ENCODE measurements around the gene GPR89A. TPM values are rescaled to one million over a fixed set of nuclear protein-coding genes. Genes with fewer than 3 reads are reported as not detected.
"Not testable (repeated sequence)": the region's sequence is repeated elsewhere in the genome, so short reads cannot be mapped to it uniquely, and the experiment has no call there.

GPR89A gene
- total RNA-seq, 1 experiment from 2014 or later = 27.2 TPM

DNA sequence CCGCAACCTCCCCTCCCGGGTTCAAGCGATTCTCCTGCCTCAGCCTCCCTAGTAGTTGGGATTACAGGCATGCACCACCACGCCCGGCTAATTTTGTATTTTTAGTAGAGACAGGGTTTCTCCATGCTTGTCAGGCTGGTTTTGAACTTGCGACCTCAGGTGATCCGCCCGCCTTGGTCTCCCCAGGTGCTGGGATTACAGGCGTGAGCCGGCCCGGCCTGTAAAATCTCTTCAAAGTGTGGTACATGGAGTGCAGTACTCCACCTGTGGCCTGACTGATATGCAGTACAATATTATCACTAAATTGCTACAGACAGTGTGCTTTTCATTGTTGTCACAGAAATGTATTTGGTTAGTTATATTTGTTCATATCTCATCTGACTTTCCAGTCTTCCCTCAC is 499 bp upstream of the GPR89A start:
- H3K27ac Mint-ChIP-seq; POLR2A ChIA-PET; H3K9me3 Mint-ChIP-seq; DNase-seq (ENCODE audit: low spot score); H3K4me3 Mint-ChIP-seq; ATAC-seq; H3K36me3 Mint-ChIP-seq; H3K27me3 Mint-ChIP-seq (ENCODE audit: low read depth); CTCF ChIA-PET: not testable (repeated sequence)
- H3K4me1 Mint-ChIP-seq = peaks cover 12% of the 10 kb centered on the region

DNA sequence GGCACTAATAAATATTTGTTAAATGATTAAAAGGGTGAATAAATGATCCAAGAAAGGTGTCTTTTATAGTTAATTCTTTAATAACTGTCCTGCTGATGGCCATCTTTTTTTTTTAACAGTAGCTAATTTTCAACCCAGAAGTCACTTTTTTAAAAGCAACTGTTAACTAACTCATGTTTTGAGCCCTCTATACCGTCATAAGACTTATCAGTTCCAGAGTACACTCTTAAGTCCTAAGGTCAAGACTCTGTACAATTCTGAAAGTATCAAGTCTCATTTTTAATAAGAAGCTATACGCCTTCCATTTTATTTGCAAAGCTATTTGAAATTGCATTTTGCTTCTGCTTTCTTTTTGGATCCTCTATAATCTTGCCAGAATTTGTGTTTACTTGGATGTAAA is 3.0 kb downstream of the GPR89A start:
- ATAC-seq; H3K4me3 Mint-ChIP-seq; CTCF ChIA-PET; H3K36me3 Mint-ChIP-seq; POLR2A ChIA-PET; DNase-seq (ENCODE audit: low spot score); H3K27me3 Mint-ChIP-seq (ENCODE audit: low read depth); H3K9me3 Mint-ChIP-seq; H3K27ac Mint-ChIP-seq; H3K4me1 Mint-ChIP-seq: not testable (repeated sequence)

DNA sequence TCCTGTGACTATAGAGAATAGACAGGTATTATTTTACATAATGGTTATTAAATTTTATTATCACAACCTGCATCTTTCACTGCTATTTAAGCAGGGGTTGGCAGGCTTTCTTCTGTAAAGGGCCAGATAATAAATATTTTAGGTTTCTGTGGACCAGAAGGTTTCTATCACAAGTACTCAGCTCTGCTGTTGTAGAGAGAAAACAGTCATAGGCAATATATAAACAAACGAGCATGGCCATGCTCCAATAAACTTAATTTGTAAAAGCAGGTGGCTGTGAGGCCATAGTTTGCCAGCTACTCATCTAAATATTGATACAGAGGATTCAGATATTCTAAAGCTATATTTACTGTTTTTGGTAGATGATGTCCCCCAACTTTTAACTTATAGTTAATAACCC is 12.3 kb downstream of the GPR89A start:
- H3K4me1 Mint-ChIP-seq; H3K27me3 Mint-ChIP-seq (ENCODE audit: low read depth); H3K27ac Mint-ChIP-seq; POLR2A ChIA-PET; ATAC-seq; DNase-seq (ENCODE audit: low spot score); CTCF ChIA-PET; H3K4me3 Mint-ChIP-seq; H3K36me3 Mint-ChIP-seq; H3K9me3 Mint-ChIP-seq: not testable (repeated sequence)

DNA sequence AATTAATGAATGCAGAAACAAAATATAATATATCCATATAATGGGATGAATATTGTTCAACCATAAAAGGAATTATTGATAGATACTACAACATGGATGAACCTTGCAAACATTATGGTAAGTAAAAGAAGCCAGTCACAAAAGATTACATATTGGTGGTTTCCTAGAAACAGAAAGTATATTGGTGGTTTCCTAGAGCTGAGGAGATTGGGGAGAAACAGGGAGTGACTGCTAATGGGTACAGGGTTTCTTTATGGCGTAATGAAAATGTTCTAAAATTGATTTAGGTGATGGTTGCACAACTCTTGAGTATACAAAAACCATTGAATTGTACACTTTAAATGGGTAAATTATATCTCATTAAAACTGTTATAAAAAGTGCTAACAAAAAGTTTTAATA is 14.4 kb downstream of the GPR89A start:
- DNase-seq (ENCODE audit: low spot score); POLR2A ChIA-PET; H3K27ac Mint-ChIP-seq; H3K4me1 Mint-ChIP-seq; ATAC-seq; H3K36me3 Mint-ChIP-seq; H3K27me3 Mint-ChIP-seq (ENCODE audit: low read depth); CTCF ChIA-PET; H3K9me3 Mint-ChIP-seq; H3K4me3 Mint-ChIP-seq: not testable (repeated sequence)

DNA sequence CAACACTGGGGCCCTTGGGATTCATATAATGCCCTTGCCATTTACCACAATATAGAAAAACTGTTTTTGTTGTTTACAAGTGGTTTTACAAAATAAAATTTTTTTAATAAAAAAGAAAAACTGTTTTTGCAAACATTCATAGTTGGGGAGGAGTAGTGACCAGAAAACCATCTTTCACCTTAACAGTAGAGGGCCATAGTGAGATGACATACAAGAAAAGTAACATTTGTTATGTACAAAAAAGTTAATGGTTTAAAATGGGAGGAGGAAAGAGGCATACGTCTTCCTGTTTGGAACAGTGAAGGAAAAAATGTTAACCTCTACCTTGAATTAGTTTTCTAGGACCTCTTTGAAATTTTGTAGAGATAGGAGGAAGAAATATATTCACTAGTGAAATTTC is 28.4 kb downstream of the GPR89A start:
- H3K4me1 Mint-ChIP-seq; H3K36me3 Mint-ChIP-seq; H3K27ac Mint-ChIP-seq; CTCF ChIA-PET; H3K27me3 Mint-ChIP-seq (ENCODE audit: low read depth); DNase-seq (ENCODE audit: low spot score); H3K9me3 Mint-ChIP-seq; POLR2A ChIA-PET; ATAC-seq; H3K4me3 Mint-ChIP-seq: not testable (repeated sequence)

DNA sequence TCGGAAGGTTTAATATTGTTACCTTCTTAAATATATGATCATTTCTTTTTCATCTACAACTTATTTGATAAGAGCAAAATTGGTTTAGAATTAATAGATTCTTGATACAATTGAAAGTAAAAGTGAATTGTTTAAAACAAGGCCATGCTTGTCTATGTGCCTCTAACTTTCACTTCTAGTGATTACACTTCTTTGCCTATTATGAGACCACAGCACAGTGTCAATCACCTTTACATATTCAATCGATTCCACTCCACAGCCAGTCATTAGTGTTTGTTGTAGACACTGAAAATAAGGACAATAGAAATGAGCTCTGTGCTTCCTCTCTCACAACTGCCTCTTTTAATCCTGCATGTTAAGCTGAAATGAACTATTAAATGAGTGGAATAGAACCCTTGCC is 34.1 kb downstream of the GPR89A start:
- POLR2A ChIA-PET; H3K36me3 Mint-ChIP-seq; CTCF ChIA-PET; H3K27ac Mint-ChIP-seq; ATAC-seq; H3K9me3 Mint-ChIP-seq; H3K4me1 Mint-ChIP-seq; H3K27me3 Mint-ChIP-seq (ENCODE audit: low read depth); DNase-seq (ENCODE audit: low spot score); H3K4me3 Mint-ChIP-seq: not testable (repeated sequence)

DNA sequence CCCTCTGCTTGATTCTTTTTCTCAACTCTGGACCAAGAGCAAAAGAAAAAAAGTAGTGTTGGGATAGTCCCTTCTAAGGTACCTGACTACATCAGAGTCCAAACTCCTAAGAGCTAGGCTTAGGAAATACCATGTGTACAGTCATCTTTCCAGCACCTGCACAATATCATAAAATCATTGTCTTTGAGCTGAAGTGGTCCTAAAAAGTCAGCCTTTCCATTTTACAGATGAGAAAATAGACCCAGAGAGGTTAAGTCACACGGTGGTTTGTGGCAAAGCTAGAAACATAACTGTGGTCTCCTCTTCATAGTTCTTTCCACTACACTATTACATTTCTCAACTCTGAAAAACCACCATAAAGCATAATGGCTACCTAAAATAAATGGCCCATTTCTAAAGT is 36.2 kb downstream of the GPR89A start:
- H3K27me3 Mint-ChIP-seq (ENCODE audit: low read depth); H3K36me3 Mint-ChIP-seq; H3K4me1 Mint-ChIP-seq; H3K27ac Mint-ChIP-seq; H3K4me3 Mint-ChIP-seq; POLR2A ChIA-PET; H3K9me3 Mint-ChIP-seq; DNase-seq (ENCODE audit: low spot score); ATAC-seq; CTCF ChIA-PET: not testable (repeated sequence)

DNA sequence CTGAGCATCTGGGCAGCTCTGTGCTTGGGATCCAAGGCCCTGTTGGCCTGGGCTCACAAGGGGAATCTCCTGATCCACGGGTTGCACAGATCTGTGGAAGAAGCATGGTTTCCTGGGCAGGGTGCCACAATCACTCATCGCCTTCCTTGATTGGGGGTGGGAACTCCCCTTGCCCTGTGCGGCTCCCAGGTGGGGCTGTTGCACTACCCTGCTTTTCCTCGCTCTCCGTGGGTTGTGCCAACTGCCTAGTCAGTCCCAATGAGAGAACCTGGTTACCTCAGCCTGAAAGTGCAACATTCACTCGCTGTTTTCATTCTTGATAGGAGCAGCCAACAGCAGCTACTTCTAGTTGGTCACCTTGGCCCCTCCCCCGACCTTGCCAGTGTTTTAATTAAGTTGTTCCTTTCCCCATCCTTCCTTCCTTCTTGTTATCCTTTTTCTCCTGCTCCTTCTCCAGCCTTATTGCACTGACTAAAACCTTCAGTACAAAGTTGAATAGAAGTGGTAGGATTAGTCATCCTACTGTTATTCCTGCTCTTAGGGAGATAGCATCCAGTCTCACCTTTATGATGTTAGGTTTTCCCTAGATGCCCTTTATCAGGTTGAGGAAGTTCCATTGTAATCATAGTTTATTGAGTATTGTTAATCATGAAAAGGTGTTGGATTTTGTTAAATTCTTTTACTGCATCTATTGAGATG is 48.6 kb downstream of the GPR89A start:
- H3K36me3 Mint-ChIP-seq; ATAC-seq; H3K27ac Mint-ChIP-seq; POLR2A ChIA-PET; H3K9me3 Mint-ChIP-seq; H3K27me3 Mint-ChIP-seq (ENCODE audit: low read depth); H3K4me1 Mint-ChIP-seq; H3K4me3 Mint-ChIP-seq; CTCF ChIA-PET; DNase-seq (ENCODE audit: low spot score): not testable (repeated sequence)

DNA sequence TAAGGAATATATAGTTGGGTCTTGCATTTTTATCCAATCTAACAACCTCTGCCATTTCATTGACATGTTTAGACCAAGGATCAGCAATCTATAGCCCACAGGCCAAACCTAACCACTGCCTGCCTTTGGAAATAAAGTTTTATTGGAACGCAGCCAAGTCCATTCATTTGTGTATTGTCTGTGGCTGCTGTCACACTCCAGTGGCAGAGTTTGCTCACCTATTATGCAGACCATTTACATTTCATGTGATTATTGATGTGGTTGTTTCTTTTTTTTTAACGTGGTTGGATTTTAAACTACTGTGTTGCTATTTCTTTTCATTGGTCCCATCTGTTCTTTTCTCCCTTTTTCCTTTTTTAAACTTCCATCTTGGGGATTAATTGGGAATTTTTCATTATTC is 54.7 kb downstream of the GPR89A start:
- H3K27me3 Mint-ChIP-seq (ENCODE audit: low read depth); H3K27ac Mint-ChIP-seq; DNase-seq (ENCODE audit: low spot score); H3K36me3 Mint-ChIP-seq; H3K4me3 Mint-ChIP-seq; H3K4me1 Mint-ChIP-seq; CTCF ChIA-PET; POLR2A ChIA-PET; ATAC-seq; H3K9me3 Mint-ChIP-seq: not testable (repeated sequence)

DNA sequence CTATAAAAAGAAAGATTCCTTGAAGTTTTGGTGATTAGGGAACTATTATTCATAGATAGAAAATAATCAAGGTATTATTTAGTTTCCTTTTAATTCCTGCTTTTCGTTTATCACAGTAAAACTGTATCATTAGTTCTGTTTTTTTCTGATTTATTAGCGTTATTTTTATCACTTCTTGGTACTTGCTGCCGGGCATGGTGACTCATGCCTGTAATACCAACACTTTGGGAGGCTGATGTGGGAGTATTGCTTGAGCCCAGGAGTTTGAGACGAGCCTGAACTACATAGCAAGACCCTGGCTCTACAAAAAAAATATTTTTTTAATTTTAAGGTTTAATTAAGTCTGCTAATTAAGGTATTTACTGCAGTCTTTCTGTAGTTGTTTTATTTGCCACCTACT is 57.2 kb downstream of the GPR89A start:
- H3K4me3 Mint-ChIP-seq; DNase-seq (ENCODE audit: low spot score); ATAC-seq; H3K27ac Mint-ChIP-seq; H3K27me3 Mint-ChIP-seq (ENCODE audit: low read depth); CTCF ChIA-PET; H3K9me3 Mint-ChIP-seq; H3K36me3 Mint-ChIP-seq; POLR2A ChIA-PET; H3K4me1 Mint-ChIP-seq: not testable (repeated sequence)

DNA sequence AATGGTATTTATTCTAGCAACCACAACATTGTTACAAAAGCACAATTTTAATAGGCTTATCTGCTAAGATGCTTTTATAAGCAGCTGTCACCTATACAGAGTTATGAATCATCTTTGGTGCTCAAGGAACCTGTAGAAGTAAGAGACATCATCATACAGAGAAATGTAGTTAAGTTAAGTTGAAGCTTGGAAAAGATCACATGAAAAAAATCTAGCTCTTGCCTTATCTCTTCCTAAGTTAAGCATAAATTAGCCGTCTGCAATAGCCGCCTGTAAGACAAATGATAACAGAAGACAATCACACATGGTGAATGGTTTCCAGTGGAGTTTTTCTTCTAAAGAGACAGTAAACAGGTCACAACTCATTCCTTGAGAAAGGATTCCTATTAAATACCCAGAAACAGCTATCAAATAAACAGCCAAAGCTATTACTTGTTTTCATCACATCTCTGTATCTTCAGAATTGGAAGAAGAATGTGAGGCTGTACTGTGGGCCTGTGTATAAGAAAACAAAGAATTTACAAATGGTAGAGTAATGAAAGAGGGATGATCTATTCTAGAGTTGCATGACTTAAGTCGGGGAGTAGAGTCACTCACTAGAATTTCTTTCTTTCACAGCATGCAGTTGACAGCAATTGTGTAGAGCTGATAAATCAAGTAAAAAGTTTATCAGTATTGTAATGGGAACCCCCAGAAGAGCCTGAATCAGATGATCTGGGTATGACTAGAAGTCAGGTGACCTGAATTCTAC is 63.4 kb downstream of the GPR89A start:
- DNase-seq (ENCODE audit: low spot score); H3K27ac Mint-ChIP-seq; H3K4me1 Mint-ChIP-seq; H3K4me3 Mint-ChIP-seq; H3K36me3 Mint-ChIP-seq; ATAC-seq; H3K27me3 Mint-ChIP-seq (ENCODE audit: low read depth); CTCF ChIA-PET; H3K9me3 Mint-ChIP-seq; POLR2A ChIA-PET: not testable (repeated sequence)

DNA sequence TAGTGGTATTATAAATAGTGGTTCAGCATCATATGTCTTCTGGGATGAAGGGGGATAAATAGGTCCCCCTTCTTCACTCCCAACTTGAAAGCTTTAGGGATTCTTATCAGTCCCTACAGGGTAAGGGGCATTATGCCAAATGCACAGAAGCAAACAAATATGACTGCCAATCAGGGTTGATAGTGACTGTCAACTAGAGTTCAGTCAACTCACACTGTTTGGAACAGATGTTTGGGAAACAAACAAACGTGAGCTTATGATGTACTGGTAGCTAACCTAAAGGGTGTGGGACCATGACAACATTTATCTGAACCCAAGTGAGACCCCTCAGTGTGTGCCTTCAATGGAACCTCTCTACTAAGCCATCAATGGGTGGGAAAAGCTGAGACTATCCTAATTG is 65.4 kb downstream of the GPR89A start:
- H3K4me1 Mint-ChIP-seq; DNase-seq (ENCODE audit: low spot score); H3K27me3 Mint-ChIP-seq (ENCODE audit: low read depth); H3K9me3 Mint-ChIP-seq; H3K4me3 Mint-ChIP-seq; CTCF ChIA-PET; POLR2A ChIA-PET; ATAC-seq; H3K36me3 Mint-ChIP-seq; H3K27ac Mint-ChIP-seq: not testable (repeated sequence)

DNA sequence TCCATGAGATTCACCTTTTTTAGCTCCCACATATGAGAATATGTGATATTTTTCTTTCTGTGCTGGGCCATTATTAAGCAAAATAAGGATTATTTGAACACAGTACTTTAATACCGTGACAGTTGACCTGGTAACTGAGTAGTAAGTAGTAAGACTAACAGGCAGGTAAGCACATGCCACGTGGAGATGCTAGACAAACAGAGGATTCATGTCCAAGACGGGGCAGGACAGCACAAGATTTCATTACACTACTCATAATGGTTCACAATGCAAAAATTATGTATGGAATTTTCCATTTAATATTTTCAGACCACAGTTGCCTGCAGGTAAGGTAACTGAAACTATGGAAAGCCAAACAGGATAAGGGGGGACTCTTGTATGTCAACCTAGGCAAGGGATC is 77.1 kb downstream of the GPR89A start:
- POLR2A ChIA-PET = not testable (repeated sequence)

More for the DNA sequence above, 77.1 kb downstream of the GPR89A start:
- DNase-seq (ENCODE audit: low spot score); ATAC-seq; H3K27ac Mint-ChIP-seq; CTCF ChIA-PET; H3K27me3 Mint-ChIP-seq (ENCODE audit: low read depth); H3K4me3 Mint-ChIP-seq; H3K9me3 Mint-ChIP-seq; H3K4me1 Mint-ChIP-seq; H3K36me3 Mint-ChIP-seq: not testable (repeated sequence)

All from WTC11 (cell line).